Measurements from ENCODE around the gene HSPA1B.

DNA sequence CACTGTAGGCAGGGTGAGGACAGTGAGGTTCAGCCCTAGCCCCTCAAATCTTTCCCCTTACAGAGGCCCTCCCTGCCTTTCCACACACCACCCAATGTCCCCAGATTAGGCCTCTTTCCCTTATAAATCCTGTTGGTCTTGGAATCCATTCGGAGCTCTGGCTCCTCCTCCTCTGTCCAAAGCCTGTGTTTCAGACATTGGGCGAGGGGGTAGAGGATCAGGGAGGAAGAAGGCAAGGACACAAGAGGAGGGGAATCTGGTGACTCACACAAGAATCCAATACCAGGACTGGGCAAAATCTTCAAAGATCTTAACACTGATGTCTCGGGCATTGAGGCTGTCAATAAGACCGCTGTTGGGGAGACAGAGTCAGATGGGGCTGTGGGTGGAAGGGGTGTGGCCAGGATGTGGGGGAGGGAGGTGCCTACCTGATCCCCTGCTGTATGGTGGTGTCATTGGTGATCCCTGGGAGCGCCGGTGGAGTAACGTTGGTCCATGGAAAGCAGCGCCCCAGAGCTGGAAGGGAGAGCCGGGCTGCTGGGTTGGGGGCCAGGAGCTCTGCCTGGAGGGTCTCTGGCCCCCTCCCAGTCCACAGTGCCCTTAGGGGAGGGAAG, 43.6 kb downstream of the HSPA1B start:
- TF ChIP-seq, protein P1, sequence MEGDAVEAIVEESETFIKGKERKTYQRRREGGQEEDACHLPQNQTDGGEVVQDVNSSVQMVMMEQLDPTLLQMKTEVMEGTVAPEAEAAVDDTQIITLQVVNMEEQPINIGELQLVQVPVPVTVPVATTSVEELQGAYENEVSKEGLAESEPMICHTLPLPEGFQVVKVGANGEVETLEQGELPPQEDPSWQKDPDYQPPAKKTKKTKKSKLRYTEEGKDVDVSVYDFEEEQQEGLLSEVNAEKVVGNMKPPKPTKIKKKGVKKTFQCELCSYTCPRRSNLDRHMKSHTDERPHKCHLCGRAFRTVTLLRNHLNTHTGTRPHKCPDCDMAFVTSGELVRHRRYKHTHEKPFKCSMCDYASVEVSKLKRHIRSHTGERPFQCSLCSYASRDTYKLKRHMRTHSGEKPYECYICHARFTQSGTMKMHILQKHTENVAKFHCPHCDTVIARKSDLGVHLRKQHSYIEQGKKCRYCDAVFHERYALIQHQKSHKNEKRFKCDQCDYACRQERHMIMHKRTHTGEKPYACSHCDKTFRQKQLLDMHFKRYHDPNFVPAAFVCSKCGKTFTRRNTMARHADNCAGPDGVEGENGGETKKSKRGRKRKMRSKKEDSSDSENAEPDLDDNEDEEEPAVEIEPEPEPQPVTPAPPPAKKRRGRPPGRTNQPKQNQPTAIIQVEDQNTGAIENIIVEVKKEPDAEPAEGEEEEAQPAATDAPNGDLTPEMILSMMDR (IDR thresholded peaks at IDR 0.05) = no peak
- no peak for TF ChIP-seq POLR2A (IDR thresholded peaks at IDR 0.05)
- no peak for TF ChIP-seq EP300 (IDR thresholded peaks at IDR 0.05)

All from tibial nerve (tissue), 4 donors.